ENCODE data around the gene C11orf68.
A peak's percentile ranks its signal among the peaks of the same experiment; 100 is the strongest.

C11orf68 gene

GRCh38 chr11:65899356-65900124 lies 19.3 kb downstream of the C11orf68 start (continued):
- TF ChIP-seq ZNF692 (tag by site-specific recombination; IDR thresholded peaks at IDR 0.05) (peak; percentile 25; the same call in 1 of the 2 replicates), RBAK (tag by site-specific recombination; IDR thresholded peaks at IDR 0.05) (no peak), ZBTB1 (tag by site-specific recombination; IDR thresholded peaks at IDR 0.05) (no peak), KLF7 (tag by site-specific recombination; IDR thresholded peaks at IDR 0.05; ENCODE audit: borderline replicate concordance) (no peak), KLF16 (tag by site-specific recombination; IDR thresholded peaks at IDR 0.05) (peak; percentile 27; the same call in 1 of the 2 replicates), ZNF580 (tag by site-specific recombination; IDR thresholded peaks at IDR 0.05) (no peak), ZBTB20 (tag by site-specific recombination; IDR thresholded peaks at IDR 0.05) (peak; percentile 93; the same call in 1 of the 2 replicates), GLIS2 (tag by site-specific recombination; IDR thresholded peaks at IDR 0.05) (peak; percentile 93), ZNF157 (tag by site-specific recombination; IDR thresholded peaks at IDR 0.05) (no peak), ZNF548 (tag by site-specific recombination; IDR thresholded peaks at IDR 0.05) (no peak), ZNF785 (tag by site-specific recombination; IDR thresholded peaks at IDR 0.05) (no peak), ELK4 (IDR thresholded peaks at IDR 0.05; ENCODE audit: borderline replicate concordance, low read depth, low read length) (no peak), ZNF639 (tag by site-specific recombination; IDR thresholded peaks at IDR 0.05) (no peak), BCL11A (tag by site-specific recombination; IDR thresholded peaks at IDR 0.05; ENCODE audit: low read depth) (peak; percentile 13; the same call in 1 of the 2 replicates), ZNF621 (tag by site-specific recombination; IDR thresholded peaks at IDR 0.05) (no peak), KLF9 (tag by site-specific recombination; IDR thresholded peaks at IDR 0.05; ENCODE audit: low read depth) (peak; percentile 44)

- H3K9me3 ChIP-seq (ENCODE audit: control insufficient read depth, insufficient read depth, low read depth, low read length): no peaks in the 10 kb centered on the region
- POLR2A ChIA-PET: interaction anchor here (0.7 to 4.9 kb wide), 2 partner anchors 9 to 787 kb away, joined by 3 to 74 read pairs; partner anchors contain the start of genes CCDC85B, FIBP and TM7SF2
- CTCF ChIA-PET: interaction anchor here (0.6 to 3.5 kb wide), 8 partner anchors 8 to 280 kb away, joined by 3 to 36 read pairs (median 6); partner anchors contain the start of genes CCDC85B, FIBP and MUS81
- peak overlapping the region; percentile 25; the same call in 1 of the 2 replicates for H3K27ac ChIP-seq (ENCODE audit: extremely low read depth, low read depth, low read length)
- H3K4me1 ChIP-seq (ENCODE audit: control insufficient read depth, insufficient read depth, low read length): no peaks in the 10 kb centered on the region
- peak overlapping the region; percentile 62 for H3K4me3 ChIP-seq (ENCODE audit: low read depth, low read length)
- H3K36me3 ChIP-seq (ENCODE audit: control insufficient read depth in 2 of 2, insufficient read depth in 1 of 2, low read length in 2 of 2): peaks cover 0 to 3% of the 10 kb centered on the region in 2 experiments; a peak in 1 of 3 replicates
- TF ChIP-seq ZNF449 (tag by site-specific recombination; IDR thresholded peaks at IDR 0.05) (peak; percentile 44; the same call in 1 of the 2 replicates), ZFHX2 (tag by site-specific recombination; conservative IDR thresholded peaks at IDR 0.05) (peak; percentile 53), ZNF76 (tag by site-specific recombination; IDR thresholded peaks at IDR 0.05; ENCODE audit: borderline replicate concordance, low read depth) (peak; percentile 92), ZSCAN4 (tag by site-specific recombination; IDR thresholded peaks at IDR 0.05) (no peak), ZNF26 (tag by site-specific recombination; IDR thresholded peaks at IDR 0.05) (no peak), ZNF341 (tag by site-specific recombination; IDR thresholded peaks at IDR 0.05; ENCODE audit: low read depth) (0 out of 2 replicates have a peak, but pooled peaks have one; percentile 25), ZBTB44 (tag by site-specific recombination; IDR thresholded peaks at IDR 0.05) (no peak), EGR2 (tag by site-specific recombination; IDR thresholded peaks at IDR 0.05; ENCODE audit: low read depth) (0 out of 2 replicates have a peak, but pooled peaks have one; percentile 17)
Measured at GRCh38 chr11:65898656-65899355, 20.1 kb downstream of the C11orf68 start.

Data from HEK293 (cell line).